ENCODE measurements around the gene HIF1A. TPM values are rescaled to one million over a fixed set of nuclear protein-coding genes. Genes with fewer than 3 reads are reported as not detected.

HIF1A gene
- total RNA-seq, 1 donor from 2014 or later, result 660 TPM

DNA sequence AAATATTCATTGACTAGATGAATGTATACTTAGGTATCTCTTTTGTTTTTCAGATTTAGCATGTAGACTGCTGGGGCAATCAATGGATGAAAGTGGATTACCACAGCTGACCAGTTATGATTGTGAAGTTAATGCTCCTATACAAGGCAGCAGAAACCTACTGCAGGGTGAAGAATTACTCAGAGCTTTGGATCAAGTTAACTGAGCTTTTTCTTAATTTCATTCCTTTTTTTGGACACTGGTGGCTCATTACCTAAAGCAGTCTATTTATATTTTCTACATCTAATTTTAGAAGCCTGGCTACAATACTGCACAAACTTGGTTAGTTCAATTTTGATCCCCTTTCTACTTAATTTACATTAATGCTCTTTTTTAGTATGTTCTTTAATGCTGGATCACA is 51.6 kb downstream of the HIF1A start:
- Mint-ChIP-seq H3K4me1 (ENCODE audit: low read depth) (peaks cover 56% of the 10 kb centered on the region), H3K36me3 (ENCODE audit: low read depth) (peaks cover 46% of the 10 kb centered on the region), H3K4me3 (ENCODE audit: unreplicated experiment) (no peak overlapping the region), H3K27ac (ENCODE audit: unreplicated experiment) (peak overlapping the region; percentile 79), H3K27me3 (ENCODE audit: low read depth) (no peaks in the 10 kb centered on the region), H3K9me3 (ENCODE audit: low read depth) (no peaks in the 10 kb centered on the region)
- no peak for DNase-seq (ENCODE audit: low spot score)
- TF ChIP-seq, protein P1, sequence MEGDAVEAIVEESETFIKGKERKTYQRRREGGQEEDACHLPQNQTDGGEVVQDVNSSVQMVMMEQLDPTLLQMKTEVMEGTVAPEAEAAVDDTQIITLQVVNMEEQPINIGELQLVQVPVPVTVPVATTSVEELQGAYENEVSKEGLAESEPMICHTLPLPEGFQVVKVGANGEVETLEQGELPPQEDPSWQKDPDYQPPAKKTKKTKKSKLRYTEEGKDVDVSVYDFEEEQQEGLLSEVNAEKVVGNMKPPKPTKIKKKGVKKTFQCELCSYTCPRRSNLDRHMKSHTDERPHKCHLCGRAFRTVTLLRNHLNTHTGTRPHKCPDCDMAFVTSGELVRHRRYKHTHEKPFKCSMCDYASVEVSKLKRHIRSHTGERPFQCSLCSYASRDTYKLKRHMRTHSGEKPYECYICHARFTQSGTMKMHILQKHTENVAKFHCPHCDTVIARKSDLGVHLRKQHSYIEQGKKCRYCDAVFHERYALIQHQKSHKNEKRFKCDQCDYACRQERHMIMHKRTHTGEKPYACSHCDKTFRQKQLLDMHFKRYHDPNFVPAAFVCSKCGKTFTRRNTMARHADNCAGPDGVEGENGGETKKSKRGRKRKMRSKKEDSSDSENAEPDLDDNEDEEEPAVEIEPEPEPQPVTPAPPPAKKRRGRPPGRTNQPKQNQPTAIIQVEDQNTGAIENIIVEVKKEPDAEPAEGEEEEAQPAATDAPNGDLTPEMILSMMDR (IDR thresholded peaks at IDR 0.05), result no peak

DNA sequence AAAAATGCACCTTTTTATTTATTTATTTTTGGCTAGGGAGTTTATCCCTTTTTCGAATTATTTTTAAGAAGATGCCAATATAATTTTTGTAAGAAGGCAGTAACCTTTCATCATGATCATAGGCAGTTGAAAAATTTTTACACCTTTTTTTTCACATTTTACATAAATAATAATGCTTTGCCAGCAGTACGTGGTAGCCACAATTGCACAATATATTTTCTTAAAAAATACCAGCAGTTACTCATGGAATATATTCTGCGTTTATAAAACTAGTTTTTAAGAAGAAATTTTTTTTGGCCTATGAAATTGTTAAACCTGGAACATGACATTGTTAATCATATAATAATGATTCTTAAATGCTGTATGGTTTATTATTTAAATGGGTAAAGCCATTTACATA is 52.0 kb downstream of the HIF1A start:
- no peak for DNase-seq (ENCODE audit: low spot score)
- Mint-ChIP-seq H3K4me1 (ENCODE audit: low read depth) (peaks cover 61% of the 10 kb centered on the region), H3K4me3 (ENCODE audit: unreplicated experiment) (no peak overlapping the region), H3K27me3 (ENCODE audit: low read depth) (no peaks in the 10 kb centered on the region), H3K9me3 (ENCODE audit: low read depth) (no peaks in the 10 kb centered on the region), H3K36me3 (ENCODE audit: low read depth) (peaks cover 47% of the 10 kb centered on the region), H3K27ac (ENCODE audit: unreplicated experiment) (peak overlapping the region; percentile 79)
- TF ChIP-seq, protein P1 (IDR thresholded peaks at IDR 0.05), result no peak

DNA sequence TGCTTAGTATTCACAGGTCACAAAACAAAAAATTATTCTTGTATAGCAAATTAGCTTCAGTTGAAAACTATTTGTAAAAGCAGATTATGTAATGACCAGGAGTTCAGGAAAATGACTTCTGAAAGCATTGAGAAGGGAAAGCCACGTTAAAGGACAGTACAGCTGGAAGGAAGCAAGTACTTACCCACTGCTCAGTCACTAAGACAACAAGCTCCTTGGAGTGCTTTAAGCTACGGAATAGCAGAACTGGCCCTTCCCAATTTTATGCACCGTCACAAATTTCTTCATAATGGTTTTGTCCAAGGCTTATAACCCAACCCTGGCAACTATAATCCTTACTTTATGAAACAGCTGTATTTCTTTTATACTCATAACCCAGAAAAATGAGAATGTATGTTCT is 54.0 kb downstream of the HIF1A start:
- TF ChIP-seq, protein P1 (IDR thresholded peaks at IDR 0.05), result no peak
- Mint-ChIP-seq H3K27ac (ENCODE audit: unreplicated experiment) (peak overlapping the region; percentile 68), H3K36me3 (ENCODE audit: low read depth) (peaks cover 43% of the 10 kb centered on the region), H3K9me3 (ENCODE audit: low read depth) (no peaks in the 10 kb centered on the region), H3K27me3 (ENCODE audit: low read depth) (no peaks in the 10 kb centered on the region), H3K4me1 (ENCODE audit: low read depth) (peaks cover 74% of the 10 kb centered on the region), H3K4me3 (ENCODE audit: unreplicated experiment) (no peak overlapping the region)
- DNase-seq (ENCODE audit: low spot score), result no peak

DNA sequence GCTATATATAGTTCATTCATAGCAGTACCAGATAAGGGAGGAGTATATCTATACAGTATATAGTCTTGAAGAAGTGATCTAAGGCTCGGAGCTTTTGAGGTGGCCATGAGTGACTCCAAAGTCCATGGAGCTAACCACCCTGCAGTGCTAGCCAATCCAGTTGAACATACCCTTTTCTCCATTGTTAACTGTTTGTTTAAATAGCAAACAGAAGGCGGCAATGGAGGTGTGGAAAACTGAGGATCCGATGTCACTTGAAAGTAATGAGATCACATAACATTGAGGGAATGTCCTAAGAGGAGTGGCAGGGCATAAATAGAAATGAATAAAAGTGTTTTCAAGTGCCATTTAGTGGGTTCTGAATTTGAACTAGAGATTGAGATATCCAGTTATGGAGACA is 54.6 kb downstream of the HIF1A start:
- Mint-ChIP-seq H3K4me1 (ENCODE audit: low read depth) (peaks cover 79% of the 10 kb centered on the region), H3K27ac (ENCODE audit: unreplicated experiment) (peak overlapping the region; percentile 68), H3K36me3 (ENCODE audit: low read depth) (peaks cover 42% of the 10 kb centered on the region), H3K27me3 (ENCODE audit: low read depth) (no peaks in the 10 kb centered on the region), H3K4me3 (ENCODE audit: unreplicated experiment) (no peak overlapping the region), H3K9me3 (ENCODE audit: low read depth) (peaks cover 4% of the 10 kb centered on the region)
- no peak for DNase-seq (ENCODE audit: low spot score)
- TF ChIP-seq, protein P1 (IDR thresholded peaks at IDR 0.05), result no peak

DNA sequence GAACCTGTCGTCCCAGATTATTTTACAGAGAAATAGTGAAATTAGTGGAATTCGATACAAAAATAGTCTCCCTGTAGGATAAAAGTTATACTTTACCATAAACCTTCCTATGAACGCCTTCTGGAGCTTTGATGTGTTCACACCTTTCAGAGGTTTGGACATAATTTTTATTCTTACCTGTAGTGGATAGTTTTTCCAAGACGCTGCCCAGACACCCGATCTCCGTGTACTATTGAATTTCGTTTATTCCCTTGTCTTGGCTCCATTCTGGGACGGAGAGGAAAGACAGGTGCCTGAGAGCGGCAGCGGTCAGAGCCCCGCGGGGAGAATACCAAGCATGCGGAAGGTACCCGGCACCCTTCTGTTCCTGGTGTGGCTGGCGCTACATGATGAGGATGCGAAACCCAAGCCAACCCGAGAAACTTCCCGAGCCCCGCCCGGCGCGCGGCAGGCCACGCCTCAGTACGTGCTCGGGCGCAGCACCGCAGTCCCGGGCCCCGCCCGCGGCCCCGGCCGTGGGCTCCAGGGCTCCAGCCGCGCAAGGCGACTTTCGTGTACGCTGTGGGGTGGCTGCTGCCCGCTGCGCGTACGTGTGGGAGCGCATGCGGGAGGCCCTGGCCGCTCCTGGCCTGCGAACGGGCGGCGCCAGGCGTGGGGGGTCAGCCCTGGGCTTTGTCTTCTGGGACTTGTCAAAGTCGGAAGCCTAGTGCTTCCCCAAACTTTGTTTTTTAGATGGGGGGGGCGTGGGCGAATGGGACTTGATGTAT is 55.6 kb downstream of the HIF1A start:
- TF ChIP-seq, protein P1 (IDR thresholded peaks at IDR 0.05), result no peak
- Mint-ChIP-seq H3K9me3 (ENCODE audit: low read depth) (peaks cover 6% of the 10 kb centered on the region), H3K27me3 (ENCODE audit: low read depth) (no peaks in the 10 kb centered on the region), H3K27ac (ENCODE audit: unreplicated experiment) (peak overlapping the region; percentile 74), H3K4me1 (ENCODE audit: low read depth) (peaks cover 77% of the 10 kb centered on the region), H3K4me3 (ENCODE audit: unreplicated experiment) (no peak overlapping the region), H3K36me3 (ENCODE audit: low read depth) (peaks cover 32% of the 10 kb centered on the region)
- DNase-seq (ENCODE audit: low spot score), result no peak

Measured in chondrocyte (in vitro differentiated cells).